HepG2 (cell line): ENCODE results near the gene THSD4. TPM values are rescaled to one million over a fixed set of nuclear protein-coding genes. Genes with fewer than 3 reads are reported as not detected.

ENCODE experiments used
- ATAC-seq: fragments of 200-7000 bp; cut with Tn5 transposase; 3 replicates; pipeline ENCODE4 v1.9.1; 2020; ENCODE audit warnings: mild to moderate bottlenecking, moderate library complexity
- BruUV-seq: library from RNA; stranded (reverse); fragments of 400-500 nt; replicated peaks from 2 replicates; lab custom pipeline; 2021; lab: Mats Ljungman, UMichigan
- CTCF ChIA-PET: fragments of 300-600 bp; formaldehyde crosslinking; extraction: SDS; loops from one replicate; lab custom pipeline; 2021; ENCODE audit warnings: low total read pairs, inconsistent platforms, low intra/inter-chr PET ratio; lab: Yijun Ruan, JAX
- POLR2A ChIA-PET: fragments of 350-600 bp; sonication (Branson Sonifier 250); formaldehyde crosslinking; loops from one replicate; lab custom pipeline; 2020; ENCODE audit warnings: antibody characterized with exemption, inconsistent platforms; lab: Yijun Ruan, JAX
- DNase-seq: peaks from one replicate; pipeline ENCODE4 v3.0.0-alpha.2; 2015; ENCODE audit warnings: low spot score
- FAIRE-seq: peaks from 3 replicates; lab custom pipeline; 2011; peaks lifted over from hg19 to GRCh38; lab: Jason Lieb, UNC
- H2AFZ ChIP-seq: one replicate; pipeline ENCODE4 v1.6.1; 2011; ENCODE audit warnings: low read length, inconsistent platforms
- H3K27ac ChIP-seq: fragments of 300-600 bp; 3 replicates; pipeline ENCODE4 v1.8.0; 2011; ENCODE audit warnings: mixed run types, mild to moderate bottlenecking, mixed read lengths, low read length, inconsistent platforms; ENCODE audit not compliant: insufficient read depth; ENCODE audit errors: extremely low read length
- H3K27me3 ChIP-seq, 2 experiments: fragments of 200-600 bp in 1 of 2; 2 replicates in 1 of 2; 3 replicates in 1 of 2; pipeline versions ENCODE4 v1.6.0 to v1.8.0; 2011; ENCODE audit warnings: low read length in 2 of 2, mild to moderate bottlenecking in 2 of 2, moderate library complexity in 2 of 2, inconsistent platforms in 1 of 2; ENCODE audit not compliant: insufficient read depth in 2 of 2, control insufficient read depth in 1 of 2
- H3K36me3 ChIP-seq, 2 experiments: fragments of 200-600 bp in 1 of 2; replicated peaks in 1 of 2; 2 replicates in 1 of 2; 3 replicates in 1 of 2; pipeline versions ENCODE4 v1.5.1 to v1.8.0; 2011; ENCODE audit warnings: low read length in 2 of 2, inconsistent platforms in 1 of 2; ENCODE audit not compliant: insufficient read depth in 2 of 2, control insufficient read depth in 1 of 2
- H3K4me1 ChIP-seq: 2 replicates; pipeline ENCODE4 v1.5.1; 2012; ENCODE audit warnings: low read length, inconsistent platforms; ENCODE audit not compliant: insufficient read depth
- H3K4me2 ChIP-seq: 2 replicates; pipeline ENCODE4 v1.6.0; 2011; ENCODE audit warnings: low read depth, low read length, inconsistent platforms
- H3K4me3 ChIP-seq, 3 experiments: fragments of 200-600 bp in 1 of 3; sonication (generic), shearing (Covaris generic) in 1 of 3; replicated peaks in 1 of 3; 2 replicates each; pipeline ENCODE4 v1.5.1; 2011 to 2016; ENCODE audit warnings: low read length in 3 of 3, inconsistent platforms in 2 of 3, low read depth in 2 of 3, mild to moderate bottlenecking in 2 of 3, control low read depth in 1 of 3, mixed read lengths in 1 of 3; ENCODE audit not compliant: insufficient read depth in 1 of 3
- H3K79me2 ChIP-seq: one replicate; pipeline ENCODE4 v1.6.1; 2011; ENCODE audit warnings: low read length, inconsistent platforms; ENCODE audit not compliant: insufficient read depth
- H3K9ac ChIP-seq: 2 replicates; pipeline ENCODE4 v1.6.0; 2011; ENCODE audit warnings: mild to moderate bottlenecking, low read depth, low read length, inconsistent platforms; ENCODE audit not compliant: insufficient read depth
- H3K9me3 ChIP-seq: 2 replicates; pipeline ENCODE4 v1.5.1; 2012; ENCODE audit warnings: mild to moderate bottlenecking, low read length
- H4K20me1 ChIP-seq: 2 replicates; pipeline ENCODE4 v1.6.0; 2011; ENCODE audit warnings: inconsistent platforms, mild to moderate bottlenecking, low read length, moderate library complexity; ENCODE audit not compliant: insufficient read depth
- ATF1 ChIP-seq: IDR thresholded peaks from 2 replicates; pipeline ENCODE4 v1.6.1; 2016; ENCODE audit warnings: mild to moderate bottlenecking, control low read depth
- MAFF ChIP-seq: IDR thresholded peaks from 2 replicates; pipeline ENCODE4 v1.6.1; 2011; ENCODE audit warnings: low read depth, low read length, improper control_type of control experiment
- MAFK ChIP-seq, 2 experiments: IDR thresholded peaks in 1 of 2; conservative IDR thresholded peaks in 1 of 2; 2 replicates each; pipeline ENCODE4 v1.6.1; 2011; ENCODE audit warnings: improper control_type of control experiment in 2 of 2, low read length in 2 of 2
- RBAK ChIP-seq: sonication (generic); formaldehyde crosslinking; IDR thresholded peaks from 2 replicates; pipeline ENCODE4 v1.5.1; 2020; ENCODE audit warnings: mild to moderate bottlenecking, missing genetic modification reagents
- RBM22 ChIP-seq: fragments of 200-400 bp; formaldehyde crosslinking; optimal IDR thresholded peaks from 2 replicates; pipeline ENCODE3; 2017; ENCODE audit warnings: mild to moderate bottlenecking, low read length, moderate library complexity
- TEAD2 ChIP-seq: sonication (generic); formaldehyde crosslinking; IDR thresholded peaks from 2 replicates; pipeline ENCODE4 v1.9.0; 2021; ENCODE audit warnings: missing genetic modification reagents
- THYN1 ChIP-seq: sonication (generic); formaldehyde crosslinking; IDR thresholded peaks from 2 replicates; pipeline ENCODE4 v1.8.1; 2023; ENCODE audit warnings: low read depth, mild to moderate bottlenecking, moderate library complexity, missing genetic modification reagents, borderline replicate concordance
- ZC3H13 ChIP-seq: sonication (generic); formaldehyde crosslinking; IDR thresholded peaks from 2 replicates; pipeline ENCODE4 v1.8.1; 2023; ENCODE audit warnings: mild to moderate bottlenecking, missing genetic modification reagents, moderate library complexity
- ZNF558 ChIP-seq: sonication (generic); formaldehyde crosslinking; IDR thresholded peaks from 2 replicates; pipeline ENCODE4 v1.9.0; 2022; ENCODE audit warnings: mild to moderate bottlenecking, missing genetic modification reagents, borderline replicate concordance
- ZNF569 ChIP-seq: sonication (generic); formaldehyde crosslinking; IDR thresholded peaks from 2 replicates; pipeline ENCODE4 v1.5.0; 2020; ENCODE audit warnings: mild to moderate bottlenecking, missing genetic modification reagents, moderate library complexity, borderline replicate concordance
- ZNF615 ChIP-seq: sonication (generic); formaldehyde crosslinking; IDR thresholded peaks from 2 replicates; pipeline ENCODE4 v1.5.0; 2020; ENCODE audit warnings: mild to moderate bottlenecking, missing genetic modification reagents, borderline replicate concordance
- ZNF703 ChIP-seq: sonication (generic); formaldehyde crosslinking; IDR thresholded peaks from 2 replicates; pipeline ENCODE4 v1.5.1; 2020; ENCODE audit warnings: missing genetic modification reagents, mild to moderate bottlenecking, moderate library complexity, borderline replicate concordance
- WGBS: methylation state at CpG from one replicate; pipeline ENCODE4 v1.1.6; 2017; ENCODE audit warnings: low lambda C conversion rate; 5-methylcytosine and 5-hydroxymethylcytosine counted together
- in situ Hi-C: cut with HindIII; loops from 2 replicates; pipeline ENCODE4 v1.10.0; 2017; ENCODE audit warnings: low pct_unique_long_range_greater_than_20kb; ENCODE audit not compliant: extremely low pct_ligation_motif_present
- intact Hi-C: fragments of 100-400 bp; cut with micrococcal nuclease; formaldehyde crosslinking; loops from one replicate; pipeline ENCODE4 v1.10.0; 2022; ENCODE audit not compliant: unreplicated experiment
- polyA plus RNA-seq, 8 experiments: library from polyadenylated mRNA; depleted of rRNA in 3 of 8; stranded (reverse) in 7 of 8; unstranded in 1 of 8; fragments of >200 nt; fragmentation: Illumina TruSeq in 4 of 8; extraction: Trizol in 4 of 8; gene quantifications; 2 replicates each; pipeline versions ENCODE4 v1.2.1 to v1.2.3, GENCODE V29; 2011 to 2016; ENCODE audit warnings: low read depth in 4 of 8, missing spikeins in 1 of 8, mixed read lengths in 1 of 8; ENCODE audit not compliant: insufficient read depth in 1 of 8
- total RNA-seq, 5 experiments: library from RNA; depleted of rRNA; stranded (reverse); fragments of >200 nt; fragmentation: Illumina TruSeq; extraction: Trizol; gene quantifications; 2 replicates each; pipeline ENCODE4 v1.2.3, GENCODE V29; 2016; ENCODE audit warnings: low read depth in 1 of 5

The THSD4 gene
- total and polyA plus RNA-seq, 2 of the 13 experiments (the other 11 are each of a cell fraction or from before 2014, with no cell fraction given): 0.07 to 0.21 TPM

DNA sequence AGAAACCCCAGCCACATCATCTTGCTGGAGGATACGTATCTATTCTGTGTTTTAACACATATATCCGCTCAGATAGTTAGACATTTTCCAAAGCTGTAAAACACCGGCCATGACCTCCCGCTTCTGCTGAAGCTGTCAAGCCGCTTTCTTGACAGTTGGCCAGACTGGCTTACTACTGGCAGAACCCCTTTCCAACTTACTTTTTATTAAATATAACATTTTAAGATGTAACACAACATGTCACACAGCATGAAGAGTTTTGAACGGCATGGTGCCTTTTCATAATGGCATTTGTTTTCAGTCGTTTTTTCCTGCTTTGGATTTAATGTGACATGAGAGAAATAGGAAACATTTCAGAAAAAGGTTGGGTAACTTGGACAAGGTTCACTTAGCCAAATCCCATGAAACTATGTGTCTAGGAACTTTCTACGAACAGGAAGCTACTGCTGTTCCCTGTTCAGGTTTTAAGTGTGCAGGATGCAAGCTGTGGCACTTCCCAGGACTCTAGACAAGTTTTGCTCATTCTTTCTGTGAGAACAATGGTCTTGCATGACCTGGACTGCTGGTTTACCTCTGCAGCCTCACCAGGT lies 281.4 kb downstream of the THSD4 start:
- no peaks in the 10 kb centered on the region; a peak in 2 of 5 replicates for H3K27me3 ChIP-seq
- H3K4me3 ChIP-seq: no peak overlapping the region
- H3K4me1 ChIP-seq: no peaks in the 10 kb centered on the region
- H2AFZ ChIP-seq: no peak overlapping the region
- CTCF ChIA-PET: no interaction called here
- FAIRE-seq (no peak), ATAC-seq (no peak), DNase-seq (no peak)
- no peak overlapping the region for H3K9ac ChIP-seq
- H4K20me1 ChIP-seq: no peaks in the 10 kb centered on the region
- WGBS: 31% methylated on average over 8 of the region's 8 CpGs
- TF ChIP-seq ZNF703 (CRISPR knock-in tag) (no peak), THYN1 (no peak), ZNF558 (CRISPR knock-in tag) (no peak), RBM22 (no peak), TEAD2 (CRISPR knock-in tag) (no peak), ATF1 (CRISPR knock-in tag) (no peak), RBAK (CRISPR knock-in tag) (no peak), ZC3H13 (CRISPR knock-in tag) (no peak), ZNF569 (CRISPR knock-in tag) (no peak)
- no TSS peak for BruUV-seq
- no peaks in the 10 kb centered on the region for H3K9me3 ChIP-seq
- no peaks in the 10 kb centered on the region for H3K79me2 ChIP-seq
- intact Hi-C loops (no loop called here), in situ Hi-C loops (no loop called here)
- POLR2A ChIA-PET: no interaction called here
- no peak overlapping the region for H3K4me2 ChIP-seq
- H3K27ac ChIP-seq: no peak overlapping the region
- no peaks in the 10 kb centered on the region; a peak in 1 of 5 replicates for H3K36me3 ChIP-seq

- TF ChIP-seq ZNF615 (CRISPR knock-in tag): no peak
- TF ChIP-seq MAFF: 0 out of 2 replicates have a peak, but pooled peaks have one; percentile 3
- TF ChIP-seq MAFK (conservative IDR thresholded peaks at IDR 0.05 in 1 of 2, IDR thresholded peaks at IDR 0.05 in 1 of 2; ENCODE audit: low read length in 2 of 2): 0 out of 4 replicates have a peak, but pooled peaks of 1 of the 2 experiments have one; percentile 17
- TF ChIP-seq, all 625 proteins: peak for 2
- H3K4me2 ChIP-seq: no peak overlapping the region
Measured at GRCh38 chr15:71397377-71397776, 282.1 kb downstream of the THSD4 start.

More at GRCh38 chr15:71397377-71397776, 282.1 kb downstream of the THSD4 start:
- BruUV-seq: no TSS peak
- H3K27me3 ChIP-seq: no peaks in the 10 kb centered on the region; a peak in 3 of 5 replicates
- H3K36me3 ChIP-seq: no peaks in the 10 kb centered on the region; a peak in 1 of 5 replicates
- no peaks in the 10 kb centered on the region for H3K4me1 ChIP-seq
- intact Hi-C loops (no loop called here), in situ Hi-C loops (no loop called here)
- H3K9me3 ChIP-seq: no peaks in the 10 kb centered on the region
- 0% methylated on average over 2 of the region's 2 CpGs for WGBS
- ChIA-PET POLR2A (no interaction called here), CTCF (no interaction called here)
- DNase-seq (no peak), ATAC-seq (no peak), FAIRE-seq (no peak)
- H3K27ac ChIP-seq: no peak overlapping the region
- no peaks in the 10 kb centered on the region for H4K20me1 ChIP-seq
- no peak overlapping the region for H2AFZ ChIP-seq
- H3K9ac ChIP-seq: no peak overlapping the region
- H3K79me2 ChIP-seq: no peaks in the 10 kb centered on the region
- no peak overlapping the region for H3K4me3 ChIP-seq
